ENCODE results near the gene ALOX5.
A peak's percentile ranks its signal among the peaks of the same experiment; 100 is the strongest.
"Not testable (repeated sequence)": the region's sequence is repeated elsewhere in the genome, so short reads cannot be mapped to it uniquely, and the experiment has no call there.

The ALOX5 gene

DNA sequence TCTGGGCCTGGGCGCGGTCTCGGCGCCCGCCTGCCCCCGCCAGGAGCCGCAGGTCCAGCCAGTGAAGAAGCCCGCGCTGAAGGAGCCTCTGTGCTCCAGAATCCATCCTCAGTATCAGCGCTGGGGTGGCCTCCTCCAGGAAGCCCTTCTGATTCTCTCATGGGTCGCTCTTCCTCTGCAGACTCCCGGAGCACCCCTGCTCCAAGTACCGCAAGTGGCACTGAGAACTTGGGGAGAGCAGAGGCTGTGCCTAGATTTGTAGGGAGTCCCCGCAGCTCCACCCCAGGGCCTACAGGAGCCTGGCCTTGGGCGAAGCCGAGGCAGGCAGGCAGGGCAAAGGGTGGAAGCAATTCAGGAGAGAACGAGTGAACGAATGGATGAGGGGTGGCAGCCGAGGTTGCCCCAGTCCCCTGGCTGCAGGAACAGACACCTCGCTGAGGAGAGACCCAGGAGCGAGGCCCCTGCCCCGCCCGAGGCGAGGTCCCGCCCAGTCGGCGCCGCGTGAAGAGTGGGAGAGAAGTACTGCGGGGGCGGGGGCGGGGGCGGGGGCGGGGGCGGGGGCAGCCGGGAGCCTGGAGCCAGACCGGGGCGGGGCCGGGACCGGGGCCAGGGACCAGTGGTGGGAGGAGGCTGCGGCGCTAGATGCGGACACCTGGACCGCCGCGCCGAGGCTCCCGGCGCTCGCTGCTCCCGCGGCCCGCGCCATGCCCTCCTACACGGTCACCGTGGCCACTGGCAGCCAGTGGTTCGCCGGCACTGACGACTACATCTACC, at the start of gene ALOX5:
Gene ALOX5 (plus strand): TSS at position 641 of the 774 bp plus-strand sequence. CDS start 64 bp downstream, at position 705.
- peak; percentile 45 for DNase-seq

GRCh38 chr10:45325116-45325515, 48.9 kb upstream of the ALOX5 start:
- DNase-seq = no peak

- not testable (repeated sequence) for DNase-seq
Observed at GRCh38 chr10:45326864-45327263, 47.2 kb upstream of the ALOX5 start.

DNA sequence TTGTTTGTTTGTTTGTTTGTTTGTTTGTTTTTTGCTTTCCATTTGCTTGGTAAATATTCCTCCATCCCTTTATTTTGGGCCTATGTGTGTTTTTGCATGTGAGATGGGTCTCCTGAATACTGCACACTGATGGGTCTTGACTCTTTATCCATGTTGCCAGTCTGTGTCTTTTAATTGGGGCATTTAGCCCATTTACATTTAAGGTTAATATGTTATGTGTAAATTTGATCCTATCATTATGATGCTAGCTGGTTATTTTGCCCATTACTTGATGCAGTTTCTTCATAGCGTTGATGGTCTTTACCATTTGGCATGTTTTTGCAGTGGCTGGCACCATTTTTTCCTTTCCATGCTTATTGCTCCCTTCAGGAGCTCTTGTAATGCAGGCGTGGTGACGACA, 42.2 kb upstream of the ALOX5 start:
- not testable (repeated sequence) for DNase-seq

GRCh38 chr10:45339894-45340293, 34.1 kb upstream of the ALOX5 start:
- no peak for DNase-seq

- not testable (repeated sequence) for DNase-seq
Observed at GRCh38 chr10:45340420-45340819, 33.6 kb upstream of the ALOX5 start.

DNA sequence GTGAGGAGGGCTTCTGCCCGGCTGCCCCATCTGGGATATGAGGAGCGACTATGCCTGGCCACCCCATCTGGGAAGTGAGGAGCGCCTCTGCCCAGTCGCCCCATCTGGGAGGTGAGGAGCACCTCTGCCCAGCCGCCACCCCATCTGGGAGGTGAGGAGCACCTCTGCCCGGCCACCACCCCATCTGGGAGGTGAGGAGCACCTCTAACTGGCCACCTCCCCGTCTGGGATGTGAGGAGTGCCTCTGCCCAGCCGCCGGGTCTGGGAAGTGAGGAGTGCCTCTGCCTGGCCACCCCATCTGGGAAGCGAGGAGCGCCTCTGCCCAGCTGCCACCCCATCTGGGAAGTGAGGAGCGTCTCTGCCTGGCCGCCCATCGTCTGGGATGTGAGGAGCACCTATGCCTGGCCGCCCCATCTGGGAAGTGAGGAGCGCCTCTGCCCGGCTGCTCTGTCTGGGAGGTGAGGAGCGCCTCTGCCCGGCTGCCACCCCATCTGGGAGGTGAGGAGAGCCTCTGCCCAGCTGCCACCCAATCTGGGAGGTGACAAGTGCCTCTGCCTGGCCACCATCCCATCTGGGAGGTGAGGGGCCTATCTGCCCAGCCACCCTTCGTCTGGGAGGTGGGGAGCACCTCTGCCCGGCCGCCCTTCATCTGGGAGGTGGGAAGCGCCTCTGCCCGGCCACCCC, 27.2 kb upstream of the ALOX5 start:
- DNase-seq = not testable (repeated sequence)

DNA sequence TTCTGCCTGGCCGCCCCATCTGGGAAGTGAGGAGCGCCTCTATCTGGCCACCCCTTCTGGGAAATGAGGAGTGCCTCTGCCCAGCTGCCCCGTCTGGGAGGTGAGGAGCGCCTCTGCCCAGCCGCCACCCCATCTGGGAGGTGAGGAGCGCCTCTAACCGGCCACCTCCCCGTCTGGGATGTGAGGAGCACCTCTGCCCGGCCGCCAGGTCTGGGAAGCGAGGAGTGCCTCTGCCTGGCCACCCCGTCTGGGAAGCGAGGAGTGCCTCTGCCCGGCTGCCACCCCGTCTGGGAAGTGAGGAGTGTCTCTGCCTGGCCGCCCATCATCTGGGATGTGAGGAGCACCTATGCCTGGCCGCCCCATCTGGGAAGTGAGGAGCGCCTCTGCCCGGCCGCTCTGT, 26.6 kb upstream of the ALOX5 start:
- DNase-seq = not testable (repeated sequence)

DNA sequence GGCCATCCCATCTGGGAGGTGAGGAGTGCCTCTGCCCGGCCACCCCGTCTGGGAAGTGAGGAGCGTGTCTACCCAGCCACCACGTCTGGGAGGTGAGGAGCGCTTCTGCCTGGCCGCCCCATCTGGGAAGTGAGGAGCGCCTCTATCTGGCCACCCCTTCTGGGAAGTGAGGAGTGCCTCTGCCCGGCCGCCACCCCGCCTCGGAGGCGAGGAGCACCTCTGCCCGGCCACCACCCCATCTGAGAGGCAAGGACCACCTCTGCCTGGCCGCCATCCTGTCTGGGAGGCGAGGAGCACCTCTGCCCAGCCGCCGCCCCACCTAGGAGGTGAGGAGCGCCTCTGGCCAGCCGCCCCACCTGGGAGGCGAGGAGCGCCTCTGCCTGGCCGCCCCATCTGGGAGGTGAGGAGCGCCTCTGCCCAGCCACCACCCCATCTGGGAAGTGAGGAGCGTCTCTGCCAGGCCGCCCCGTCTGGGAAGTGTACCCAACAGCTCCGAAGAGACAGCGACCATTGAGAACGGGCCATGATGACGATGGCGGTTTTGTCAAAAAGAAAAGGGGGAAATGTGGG, 25.7 kb upstream of the ALOX5 start:
- not testable (repeated sequence) for DNase-seq

DNA sequence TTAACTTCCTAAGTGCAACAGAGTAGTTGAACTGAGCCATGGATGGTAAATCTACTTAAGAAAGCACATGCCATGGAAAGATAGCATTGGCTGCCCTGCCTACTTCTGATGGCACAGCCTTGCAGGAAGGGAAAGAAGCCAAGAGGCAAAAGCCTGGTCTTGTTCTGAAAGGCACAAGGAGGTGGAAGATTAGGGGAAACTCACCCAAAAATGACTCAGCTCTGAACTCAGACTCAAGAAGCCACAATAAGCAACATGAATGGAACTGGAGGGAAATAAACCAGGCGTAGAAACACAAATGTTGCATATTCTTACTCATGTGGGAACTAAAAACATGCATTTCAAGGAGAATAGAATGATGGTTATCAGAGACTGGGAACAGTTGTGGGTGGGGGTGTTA, 20.8 kb upstream of the ALOX5 start:
- DNase-seq = no peak

DNA sequence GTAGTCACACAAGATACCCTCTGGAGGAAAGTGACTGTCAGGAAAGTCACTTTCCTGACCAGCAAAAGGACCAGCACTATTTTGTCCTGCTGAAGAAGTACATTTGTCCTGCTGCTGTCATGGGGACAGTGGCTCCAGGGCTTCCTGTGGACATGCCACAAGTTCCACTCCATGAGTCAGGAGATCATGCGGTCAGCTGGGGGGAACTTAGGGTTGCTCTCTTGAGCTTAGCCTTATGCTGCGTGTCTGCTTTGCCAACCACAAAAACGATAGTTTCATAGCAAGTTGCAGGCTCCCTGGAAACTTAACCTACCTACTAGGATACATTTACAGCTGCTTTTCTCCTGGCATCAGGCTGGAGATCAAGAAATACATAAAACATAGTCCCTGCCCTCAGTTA, 19.8 kb upstream of the ALOX5 start:
- no peak for DNase-seq

DNA sequence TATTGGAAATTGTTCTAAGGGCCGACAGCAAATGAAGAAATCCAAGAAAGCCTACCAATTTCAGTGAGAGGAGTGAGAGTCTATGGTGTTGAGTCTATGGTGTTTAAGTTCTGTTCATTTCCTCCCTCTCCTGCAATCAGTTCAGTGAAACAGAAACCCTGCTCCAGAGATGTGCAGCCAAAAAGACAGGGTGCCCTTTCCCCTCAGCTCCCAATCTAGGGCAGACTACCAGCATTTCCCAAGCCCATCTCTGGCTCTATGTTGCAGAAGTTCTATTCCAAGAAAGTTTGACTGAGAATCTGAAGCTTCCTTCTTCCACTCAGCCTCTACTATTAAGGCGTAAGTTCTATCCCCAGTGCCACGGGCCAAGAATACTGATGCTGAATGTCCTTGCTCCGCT, 18.5 kb upstream of the ALOX5 start:
- no peak for DNase-seq

GRCh38 chr10:45358961-45359360, 15.1 kb upstream of the ALOX5 start:
- DNase-seq = not testable (repeated sequence)

DNA sequence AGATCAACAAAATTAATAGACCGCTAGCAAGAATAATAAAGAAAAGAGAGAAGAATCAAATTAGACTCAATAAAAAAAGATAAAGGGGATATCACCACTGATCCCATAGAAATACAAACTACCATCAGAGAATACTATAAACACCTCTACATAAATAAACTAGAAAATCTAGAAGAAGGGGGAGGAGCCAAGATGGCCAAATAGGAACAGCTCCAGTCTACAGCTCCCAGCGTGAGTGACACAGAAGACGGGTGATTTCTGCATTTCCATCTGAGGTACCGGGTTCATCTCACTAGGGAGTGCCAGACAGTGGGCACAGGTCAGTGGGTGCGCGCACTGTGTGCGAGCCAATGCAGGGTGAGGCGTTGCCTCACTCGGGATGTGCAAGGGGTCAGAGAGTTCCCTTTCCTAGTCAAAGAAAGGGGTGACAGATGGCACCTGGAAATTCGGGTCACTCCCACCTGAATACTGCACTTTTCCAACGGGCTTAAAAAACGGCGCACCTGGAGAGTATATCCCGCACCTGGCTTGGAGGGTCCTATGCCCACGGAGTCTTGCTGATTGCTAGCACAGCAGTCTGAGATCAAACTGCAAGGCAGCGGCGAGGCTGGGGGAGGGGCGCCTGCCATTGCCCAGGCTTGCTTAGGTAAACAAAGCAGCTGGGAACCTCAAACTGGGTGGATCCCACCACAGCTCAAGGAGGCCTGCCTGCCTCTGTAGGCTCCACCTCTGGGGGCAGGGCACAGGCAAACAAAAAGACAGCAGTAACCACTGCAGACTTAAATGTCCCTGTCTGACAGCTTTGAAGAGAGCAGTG, 11.8 kb upstream of the ALOX5 start:
- DNase-seq = peak; percentile 24

- not testable (repeated sequence) for DNase-seq
Observed at GRCh38 chr10:45367643-45368042, 6.4 kb upstream of the ALOX5 start.

DNA sequence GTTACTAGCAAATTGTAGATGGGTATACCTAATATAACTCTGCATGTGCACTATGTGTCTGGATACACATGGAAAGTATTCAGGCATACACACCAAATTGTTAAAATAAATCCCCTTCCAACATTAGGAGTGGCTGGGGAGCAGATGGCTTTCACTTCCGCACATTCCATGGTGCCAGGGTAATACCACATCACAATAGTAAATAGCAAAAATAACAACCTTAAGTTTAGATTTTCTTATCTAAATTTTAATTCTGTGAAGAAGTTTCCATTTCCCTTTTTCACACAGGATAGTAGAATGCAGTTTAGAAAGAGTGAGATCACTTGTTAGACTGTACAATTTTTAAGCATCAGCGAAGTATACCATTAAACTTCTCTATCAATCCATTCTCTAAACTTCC, 5.8 kb upstream of the ALOX5 start:
- no peak for DNase-seq

DNA sequence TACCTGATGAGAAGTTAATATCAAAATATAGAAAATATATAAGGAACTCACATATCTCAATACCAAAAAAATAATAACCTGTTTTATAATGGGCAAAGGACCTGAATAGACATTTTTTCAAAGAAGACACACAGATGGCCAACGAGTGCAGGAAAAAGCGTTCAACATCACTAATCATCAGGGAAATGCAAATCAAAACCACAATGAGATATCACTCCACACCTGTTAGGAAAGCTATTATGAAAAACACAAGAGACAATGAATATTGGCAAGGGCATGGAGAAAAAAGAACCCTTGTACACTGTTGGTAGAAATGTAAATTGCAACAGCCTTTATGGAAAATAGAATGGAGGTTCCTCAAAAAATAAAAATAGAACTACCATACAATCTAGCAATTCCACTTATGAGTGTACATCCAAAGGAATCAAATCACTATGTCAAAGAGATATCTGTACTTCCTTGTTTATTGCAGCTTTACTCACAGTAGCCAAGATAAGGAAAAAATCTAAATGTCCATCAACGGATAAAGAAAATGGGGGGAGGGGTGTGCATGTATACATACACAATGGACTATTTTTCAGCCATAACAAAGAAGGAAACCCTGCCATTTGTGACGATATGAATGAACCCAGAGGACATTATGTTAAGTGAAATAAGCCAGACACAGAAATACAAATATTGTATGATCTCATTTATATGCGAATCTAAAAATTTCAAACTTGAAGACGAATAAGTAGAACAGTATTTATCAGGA, 3.6 kb upstream of the ALOX5 start:
- DNase-seq = no peak

GRCh38 chr10:45371560-45371959, 2.5 kb upstream of the ALOX5 start:
- no peak for DNase-seq

DNA sequence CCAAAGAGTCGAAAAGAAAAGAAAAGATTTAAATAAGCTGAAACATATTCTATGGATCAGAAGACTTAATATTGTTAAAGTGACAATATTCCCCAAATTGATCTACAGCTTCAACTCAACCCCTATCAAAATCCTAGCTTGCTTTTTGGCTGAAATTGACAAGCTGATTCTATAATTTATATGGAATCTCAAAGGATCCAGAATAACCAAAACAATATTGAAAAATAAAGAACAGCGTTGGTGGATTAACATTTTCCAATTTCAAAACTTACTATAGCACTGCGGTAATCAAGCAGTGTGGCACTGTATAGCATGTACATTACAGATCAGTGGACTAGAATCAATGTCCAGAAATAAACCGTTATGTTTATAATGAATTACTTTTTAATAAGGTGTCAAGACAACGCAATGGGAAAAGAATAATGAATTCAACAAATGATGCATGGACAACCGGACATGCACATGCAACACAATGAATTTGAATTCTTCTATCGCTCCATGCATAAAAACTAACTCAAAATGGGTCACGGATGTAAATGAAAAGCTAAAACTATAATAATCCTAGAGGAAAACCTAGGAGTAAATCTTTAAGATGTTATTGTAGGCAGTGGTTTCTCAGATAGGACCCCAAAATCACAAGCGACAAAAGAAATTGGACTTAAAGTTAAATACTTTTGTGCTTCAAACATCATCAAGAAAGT, 1.6 kb upstream of the ALOX5 start:
- no peak for DNase-seq

GRCh38 chr10:45373003-45373575, 927 bp upstream of the ALOX5 start:
- DNase-seq = peak; percentile 27

- no peak for DNase-seq
Observed at GRCh38 chr10:45374350-45375052, 485 bp downstream of the ALOX5 start.
